ENCODE measurements around the gene PRKCA. TPM values are rescaled to one million over a fixed set of nuclear protein-coding genes. Genes with fewer than 3 reads are reported as not detected.
A peak's percentile ranks its signal among the peaks of the same experiment; 100 is the strongest.

Gene PRKCA
- total and polyA plus RNA-seq, 2 donors (not counting 3 experiments of a cell fraction or from before 2014, with no cell fraction given): 7.5 to 34.2 TPM

- POLR2A ChIA-PET: interaction anchor here (0.6 kb wide), 1 partner anchor 190 kb away, joined by 3 read pairs; no protein-coding TSS in a partner anchor
- Histone ChIP-seq H3K9me1 (replicated peaks; ENCODE audit: control insufficient read depth, extremely low read depth, insufficient read depth, low read length) (no peaks in the 10 kb centered on the region), H2AFZ (ENCODE audit: low read depth, low read length) (peak overlapping the region; percentile 41), H3K27ac (ENCODE audit: insufficient read depth, low read depth, low read length) (peak overlapping the region; percentile 60), H3K4me1 (ENCODE audit: control insufficient read depth, extremely low read depth, insufficient read depth, low read length) (peaks cover 30% of the 10 kb centered on the region), H3K27me3 (ENCODE audit: control insufficient read depth in 2 of 2, insufficient read depth in 2 of 2, low read length in 2 of 2) (no peaks in the 10 kb centered on the region), H3K4me3 (replicated peaks in 1 of 3; ENCODE audit: insufficient read depth in 1 of 3, low read depth in 1 of 3, low read length in 3 of 3) (no peak overlapping the region), H3K79me2 (ENCODE audit: control insufficient read depth, insufficient read depth, low read length) (no peaks in the 10 kb centered on the region), H3K4me2 (ENCODE audit: insufficient read depth, low read length) (peak overlapping the region; percentile 69), H3K9ac (replicated peaks; ENCODE audit: extremely low read depth, insufficient read depth, low read length) (peak overlapping the region; percentile 5), H4K20me1 (replicated peaks; ENCODE audit: control insufficient read depth, extremely low read depth, insufficient read depth, low read length) (no peaks in the 10 kb centered on the region), H3K36me3 (ENCODE audit: control insufficient read depth in 2 of 2, extremely low read depth in 1 of 2, insufficient read depth in 2 of 2, low read length in 2 of 2) (no peaks in the 10 kb centered on the region), H3K9me3 (replicated peaks; ENCODE audit: control insufficient read depth, insufficient read depth, low read length) (no peaks in the 10 kb centered on the region)
- TF ChIP-seq POLR2AphosphoS5 (IDR thresholded peaks at IDR 0.05; ENCODE audit: insufficient read depth, low read depth, low read length) (no peak), CTCF (IDR thresholded peaks at IDR 0.05; ENCODE audit: extremely low read depth in 1 of 2, insufficient read depth in 1 of 2, low read depth in 1 of 2, low read length in 2 of 2) (no peak), MAX (IDR thresholded peaks at IDR 0.05; ENCODE audit: insufficient read depth, insufficient read length) (no peak), GATA2 (IDR thresholded peaks at IDR 0.05; ENCODE audit: insufficient read depth, insufficient read length, low read depth, low read length) (peak; percentile 98), POLR2A (IDR thresholded peaks at IDR 0.05; ENCODE audit: low read depth, low read length) (no peak), FOS (IDR thresholded peaks at IDR 0.05; ENCODE audit: borderline replicate concordance, insufficient read depth, low read length) (peak; percentile 86), MYC (IDR thresholded peaks at IDR 0.05; ENCODE audit: low read depth, low read length) (no peak), EZH2 (IDR thresholded peaks at IDR 0.05; ENCODE audit: borderline replicate concordance, low read depth, low read length, severe bottlenecking) (no peak), JUN (IDR thresholded peaks at IDR 0.05; ENCODE audit: borderline replicate concordance, insufficient read depth, insufficient read length, low read depth) (peak; percentile 55)
- intact Hi-C loops (cut with micrococcal nuclease) (no loop called here), dilution Hi-C loops (cut with MboI; ENCODE audit: extremely low pct_ligation_motif_present, low sequenced_read_pairs) (no loop called here)
- no TSS peak for BruUV-seq (replicated peaks)
- DNase-seq (ENCODE audit: low read depth, low spot score): peak; percentile 67
- peak; percentile 56 for FAIRE-seq
- CTCF ChIA-PET: interaction anchor here (0.6 to 2.3 kb wide), 6 partner anchors 11 to 402 kb away, joined by 3 to 11 read pairs (median 5); no protein-coding TSS in a partner anchor
Measured at GRCh38 chr17:66272811-66273585, 29.4 kb upstream of the PRKCA start.

All from endothelial cell of umbilical vein (primary cell).